SK-N-SH (cell line): Measurements from ENCODE around the gene FAH. TPM values are rescaled to one million over a fixed set of nuclear protein-coding genes. Genes with fewer than 3 reads are reported as not detected.

ENCODE experiments used
- CTCF ChIA-PET: fragments of 300-600, 350-600 bp; formaldehyde crosslinking; extraction: SDS; loops from one replicate; lab custom pipeline; 2021; lab: Yijun Ruan, JAX
- POLR2A ChIA-PET: fragments of 350-600 bp; sonication (Branson Sonifier 250); formaldehyde crosslinking; extraction: SDS; loops from one replicate; lab custom pipeline; 2020; ENCODE audit warnings: antibody characterized with exemption, inconsistent platforms; lab: Yijun Ruan, JAX
- DNase-seq: peaks from one replicate; pipeline ENCODE4 v3.0.0; 2012
- H2AFZ ChIP-seq: fragments of 200-600 bp; sonication (generic); 2 replicates; pipeline ENCODE4 v1.8.1; 2016; ENCODE audit warnings: antibody characterized with exemption, mild to moderate bottlenecking, low read depth
- H3F3A ChIP-seq: fragments of 200-600 bp; sonication (generic); replicated peaks from 2 replicates; pipeline ENCODE3; 2016; ENCODE audit warnings: antibody characterized with exemption, mild to moderate bottlenecking; ENCODE audit not compliant: insufficient read depth
- H3K27ac ChIP-seq, 2 experiments: fragments of 200-500 bp in 1 of 2; fragments of 200-600 bp in 1 of 2; sonication (Bioruptor generic) in 1 of 2; sonication (generic), shearing (Covaris generic) in 1 of 2; 2 replicates each; pipeline versions ENCODE4 v1.5.1 to v1.6.1; 2014 to 2016; ENCODE audit warnings: low read depth in 2 of 2, inconsistent platforms in 1 of 2, low read length in 1 of 2, mild to moderate bottlenecking in 1 of 2, mixed read lengths in 1 of 2
- H3K27me3 ChIP-seq: fragments of 200-600 bp; sonication (generic), shearing (Covaris generic); 2 replicates; pipeline ENCODE4 v1.6.1; 2016; ENCODE audit warnings: mixed run types; ENCODE audit not compliant: insufficient read depth
- H3K36me3 ChIP-seq, 2 experiments: fragments of 200-500 bp in 1 of 2; fragments of 200-600 bp in 1 of 2; sonication (Bioruptor generic) in 1 of 2; sonication (generic) in 1 of 2; replicated peaks in 1 of 2; 2 replicates each; pipeline versions ENCODE3 to v1.5.1; 2014 to 2016; ENCODE audit warnings: low read length in 1 of 2, mild to moderate bottlenecking in 1 of 2; ENCODE audit not compliant: insufficient read depth in 2 of 2, control insufficient read depth in 1 of 2
- H3K4me1 ChIP-seq, 2 experiments: fragments of 200-500 bp in 1 of 2; fragments of 200-600 bp in 1 of 2; sonication (Bioruptor generic) in 1 of 2; sonication (generic), shearing (Covaris generic) in 1 of 2; 2 replicates each; pipeline versions ENCODE4 v1.5.1 to v1.6.1; 2014 to 2016; ENCODE audit warnings: low read depth in 1 of 2, low read length in 1 of 2, mixed run types in 1 of 2; ENCODE audit not compliant: insufficient read depth in 2 of 2, control insufficient read depth in 1 of 2
- H3K4me2 ChIP-seq: fragments of 200-600 bp; sonication (generic), shearing (Covaris generic); 2 replicates; pipeline ENCODE4 v1.6.1; 2017; ENCODE audit warnings: mixed run types
- H3K4me3 ChIP-seq, 2 experiments: fragments of 200-500 bp in 1 of 2; fragments of 200-600 bp in 1 of 2; sonication (Bioruptor generic) in 1 of 2; sonication (generic), shearing (Covaris generic) in 1 of 2; 2 replicates each; pipeline versions ENCODE4 v1.5.1 to v1.8.1; 2014 to 2016; ENCODE audit warnings: low read depth in 2 of 2, inconsistent platforms in 1 of 2, low read length in 1 of 2, mild to moderate bottlenecking in 1 of 2, mixed read lengths in 1 of 2, moderate library complexity in 1 of 2
- H3K79me2 ChIP-seq: fragments of 200-600 bp; sonication (generic); 2 replicates; pipeline ENCODE4 v1.8.1; 2017; ENCODE audit warnings: mild to moderate bottlenecking; ENCODE audit not compliant: insufficient read depth
- H3K9ac ChIP-seq: fragments of 200-600 bp; sonication (generic); 2 replicates; pipeline ENCODE4 v1.6.1; 2017; ENCODE audit warnings: mixed run types
- H3K9me2 ChIP-seq: fragments of 200-600 bp; sonication (generic); 2 replicates; pipeline ENCODE4 v1.6.1; 2017; ENCODE audit warnings: mixed run types
- H3K9me3 ChIP-seq: fragments of 200-600 bp; sonication (generic); 2 replicates; pipeline ENCODE4 v1.6.1; 2017; ENCODE audit warnings: mixed run types, mild to moderate bottlenecking, moderate library complexity
- H4K20me1 ChIP-seq: fragments of 200-600 bp; sonication (generic); 2 replicates; pipeline ENCODE4 v1.6.1; 2017; ENCODE audit warnings: mild to moderate bottlenecking, mixed run types; ENCODE audit not compliant: insufficient read depth
- EP300 ChIP-seq, 2 experiments: IDR thresholded peaks; 2 replicates each; pipeline versions ENCODE4 v1.4.0 to v1.6.1; 2012; ENCODE audit warnings: borderline replicate concordance in 1 of 2, low read depth in 1 of 2, low read length in 1 of 2
- EZH2phosphoT487 ChIP-seq: fragments of 200-600 bp; sonication (generic); IDR thresholded peaks from 2 replicates; pipeline ENCODE4 v1.6.1; 2017; ENCODE audit warnings: low read depth, mixed run types, mild to moderate bottlenecking, antibody characterized with exemption, moderate library complexity, borderline replicate concordance
- FOSL2 ChIP-seq: IDR thresholded peaks from 2 replicates; pipeline ENCODE4 v1.4.0; 2012; ENCODE audit warnings: low read depth, mild to moderate bottlenecking, moderate library complexity, borderline replicate concordance
- IRF3 ChIP-seq: fragments of 150-350 bp; IDR thresholded peaks from 2 replicates; pipeline ENCODE4 v1.6.1; 2016; ENCODE audit warnings: mild to moderate bottlenecking, low read depth, low read length
- JUND ChIP-seq: IDR thresholded peaks from 2 replicates; pipeline ENCODE4 v1.4.0; 2012
- MAX ChIP-seq: IDR thresholded peaks from 2 replicates; pipeline ENCODE4 v1.4.0; 2012; ENCODE audit warnings: low read depth
- RAD21 ChIP-seq: IDR thresholded peaks from 2 replicates; pipeline ENCODE4 v1.6.1; 2012; ENCODE audit warnings: mild to moderate bottlenecking, low read length
- REST ChIP-seq: IDR thresholded peaks from 2 replicates; pipeline ENCODE4 v1.6.1; 2012; ENCODE audit warnings: mild to moderate bottlenecking, low read depth, low read length, moderate library complexity
- RFX5 ChIP-seq: IDR thresholded peaks from 2 replicates; pipeline ENCODE4 v1.6.1; 2012; ENCODE audit warnings: mild to moderate bottlenecking, improper control_type of control experiment, low read length
- RXRA ChIP-seq: IDR thresholded peaks from 2 replicates; pipeline ENCODE4 v1.4.0; 2012; ENCODE audit warnings: low read depth, mild to moderate bottlenecking, borderline replicate concordance
- TAF1 ChIP-seq: IDR thresholded peaks from 2 replicates; pipeline ENCODE4 v1.6.1; 2012; ENCODE audit warnings: low read depth, mild to moderate bottlenecking, low read length, moderate library complexity, borderline replicate concordance
- TCF12 ChIP-seq: IDR thresholded peaks from 2 replicates; pipeline ENCODE4 v1.4.0; 2012
- WGBS: methylation state at CpG from one replicate; pipeline ENCODE4 v1.1.6; 2017; ENCODE audit warnings: low lambda C conversion rate; 5-methylcytosine and 5-hydroxymethylcytosine counted together
- polyA plus RNA-seq, 3 experiments: library from polyadenylated mRNA; depleted of rRNA; stranded (reverse); fragments of >200 nt; gene quantifications; 2 replicates each; pipeline ENCODE4 v1.2.3, GENCODE V29; 2012
- TF ChIP-seq, protein P1 (sequence below): fragments of 150-350 bp; IDR thresholded peaks from 2 replicates; pipeline ENCODE4 v1.6.1; 2017; ENCODE audit warnings: antibody characterized with exemption, low read length, low read depth, borderline replicate concordance
- TF ChIP-seq, protein P2 (sequence below): IDR thresholded peaks from 2 replicates; pipeline ENCODE4; 2012
- TF ChIP-seq, protein P3 (sequence below): IDR thresholded peaks from 2 replicates; pipeline ENCODE4 v1.4.0; 2012; ENCODE audit warnings: low read depth, borderline replicate concordance

The FAH gene
- polyA plus RNA-seq, 1 of the 3 experiments (the other 2 are of a cell fraction), result 34.9 TPM

GRCh38 chr15:80120636-80121035 is 32.2 kb upstream of the FAH start:
- H3K27ac ChIP-seq, result no peak overlapping the region
- 100% methylated on average over 1 of the region's 1 CpG for WGBS
- no peak overlapping the region for H2AFZ ChIP-seq
- H3K79me2 ChIP-seq, result peaks cover 33% of the 10 kb centered on the region
- H3K4me1 ChIP-seq, result no peaks in the 10 kb centered on the region; a peak in 1 of 4 replicates
- H3F3A ChIP-seq, result no peaks in the 10 kb centered on the region
- peaks cover 32 to 36% of the 10 kb centered on the region in 2 experiments for H3K36me3 ChIP-seq
- no peak for TF ChIP-seq EZH2phosphoT487
- no peak for TF ChIP-seq RXRA
- TF ChIP-seq, protein P1, sequence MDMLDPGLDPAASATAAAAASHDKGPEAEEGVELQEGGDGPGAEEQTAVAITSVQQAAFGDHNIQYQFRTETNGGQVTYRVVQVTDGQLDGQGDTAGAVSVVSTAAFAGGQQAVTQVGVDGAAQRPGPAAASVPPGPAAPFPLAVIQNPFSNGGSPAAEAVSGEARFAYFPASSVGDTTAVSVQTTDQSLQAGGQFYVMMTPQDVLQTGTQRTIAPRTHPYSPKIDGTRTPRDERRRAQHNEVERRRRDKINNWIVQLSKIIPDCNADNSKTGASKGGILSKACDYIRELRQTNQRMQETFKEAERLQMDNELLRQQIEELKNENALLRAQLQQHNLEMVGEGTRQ, result no peak
- TF ChIP-seq EP300 (IDR thresholded peaks at IDR 0.05; ENCODE audit: borderline replicate concordance in 1 of 2, low read depth in 1 of 2, low read length in 1 of 2), result no peak
- no peak for TF ChIP-seq FOSL2
- no peak for TF ChIP-seq REST
- TF ChIP-seq RAD21, result no peak
- TF ChIP-seq TAF1, result no peak
- no peak for TF ChIP-seq MAX
- no peak for TF ChIP-seq JUND
- TF ChIP-seq, protein P2, sequence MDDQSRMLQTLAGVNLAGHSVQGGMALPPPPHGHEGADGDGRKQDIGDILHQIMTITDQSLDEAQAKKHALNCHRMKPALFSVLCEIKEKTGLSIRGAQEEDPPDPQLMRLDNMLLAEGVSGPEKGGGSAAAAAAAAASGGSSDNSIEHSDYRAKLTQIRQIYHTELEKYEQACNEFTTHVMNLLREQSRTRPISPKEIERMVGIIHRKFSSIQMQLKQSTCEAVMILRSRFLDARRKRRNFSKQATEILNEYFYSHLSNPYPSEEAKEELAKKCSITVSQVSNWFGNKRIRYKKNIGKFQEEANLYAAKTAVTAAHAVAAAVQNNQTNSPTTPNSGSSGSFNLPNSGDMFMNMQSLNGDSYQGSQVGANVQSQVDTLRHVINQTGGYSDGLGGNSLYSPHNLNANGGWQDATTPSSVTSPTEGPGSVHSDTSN, result no peak
- TF ChIP-seq RFX5, result no peak
- TF ChIP-seq, protein P3, sequence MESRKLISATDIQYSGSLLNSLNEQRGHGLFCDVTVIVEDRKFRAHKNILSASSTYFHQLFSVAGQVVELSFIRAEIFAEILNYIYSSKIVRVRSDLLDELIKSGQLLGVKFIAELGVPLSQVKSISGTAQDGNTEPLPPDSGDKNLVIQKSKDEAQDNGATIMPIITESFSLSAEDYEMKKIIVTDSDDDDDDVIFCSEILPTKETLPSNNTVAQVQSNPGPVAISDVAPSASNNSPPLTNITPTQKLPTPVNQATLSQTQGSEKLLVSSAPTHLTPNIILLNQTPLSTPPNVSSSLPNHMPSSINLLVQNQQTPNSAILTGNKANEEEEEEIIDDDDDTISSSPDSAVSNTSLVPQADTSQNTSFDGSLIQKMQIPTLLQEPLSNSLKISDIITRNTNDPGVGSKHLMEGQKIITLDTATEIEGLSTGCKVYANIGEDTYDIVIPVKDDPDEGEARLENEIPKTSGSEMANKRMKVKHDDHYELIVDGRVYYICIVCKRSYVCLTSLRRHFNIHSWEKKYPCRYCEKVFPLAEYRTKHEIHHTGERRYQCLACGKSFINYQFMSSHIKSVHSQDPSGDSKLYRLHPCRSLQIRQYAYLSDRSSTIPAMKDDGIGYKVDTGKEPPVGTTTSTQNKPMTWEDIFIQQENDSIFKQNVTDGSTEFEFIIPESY, result no peak
- TF ChIP-seq IRF3, result no peak
- TF ChIP-seq TCF12, result no peak
- TF ChIP-seq, all 33 proteins: peak for 0
- Histone ChIP-seq H3K4me3 (no peak overlapping the region), H3K9me2 (no peaks in the 10 kb centered on the region), H3K27me3 (no peaks in the 10 kb centered on the region), H4K20me1 (peaks cover 10% of the 10 kb centered on the region), H3K4me2 (no peak overlapping the region), H3K9me3 (no peaks in the 10 kb centered on the region), H3K9ac (no peak overlapping the region)
- DNase-seq, result no peak
- POLR2A ChIA-PET, result no interaction called here
- CTCF ChIA-PET, result no interaction called here
